Measurements from ENCODE around the gene TFCP2.

The TFCP2 gene

DNA sequence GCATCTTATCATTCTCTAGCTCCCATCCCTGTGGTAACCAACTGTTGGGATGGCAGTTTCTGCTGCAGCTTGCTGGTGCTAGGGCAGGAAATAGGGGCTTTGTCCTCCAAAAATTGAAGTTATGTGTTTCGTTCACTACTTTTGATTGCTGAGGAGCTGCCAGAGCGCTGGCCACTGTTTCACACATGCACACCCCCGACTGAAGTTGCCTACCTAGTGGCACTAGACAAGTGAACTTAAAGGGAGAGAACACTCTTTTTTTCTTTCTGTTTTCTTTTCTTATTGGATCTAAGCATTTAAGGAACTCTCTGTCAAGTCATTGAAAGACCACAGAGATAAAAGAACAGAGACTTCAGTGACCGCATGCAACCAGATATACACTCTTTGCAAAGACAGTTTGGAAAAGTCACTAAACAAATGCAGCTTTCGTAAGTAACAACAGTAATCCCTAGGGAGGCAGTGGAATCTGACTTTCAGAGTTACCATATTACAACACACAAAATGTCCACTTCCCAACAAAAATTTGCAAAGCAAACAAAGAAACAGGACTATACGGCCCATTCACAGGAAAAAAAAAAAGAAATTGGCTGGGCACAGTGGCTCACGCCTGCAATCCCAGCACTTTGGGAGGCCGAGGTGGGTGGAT, 12.0 kb downstream of the TFCP2 start:
- DNase-seq (ENCODE audit: low read depth, low spot score) = no peak

DNA sequence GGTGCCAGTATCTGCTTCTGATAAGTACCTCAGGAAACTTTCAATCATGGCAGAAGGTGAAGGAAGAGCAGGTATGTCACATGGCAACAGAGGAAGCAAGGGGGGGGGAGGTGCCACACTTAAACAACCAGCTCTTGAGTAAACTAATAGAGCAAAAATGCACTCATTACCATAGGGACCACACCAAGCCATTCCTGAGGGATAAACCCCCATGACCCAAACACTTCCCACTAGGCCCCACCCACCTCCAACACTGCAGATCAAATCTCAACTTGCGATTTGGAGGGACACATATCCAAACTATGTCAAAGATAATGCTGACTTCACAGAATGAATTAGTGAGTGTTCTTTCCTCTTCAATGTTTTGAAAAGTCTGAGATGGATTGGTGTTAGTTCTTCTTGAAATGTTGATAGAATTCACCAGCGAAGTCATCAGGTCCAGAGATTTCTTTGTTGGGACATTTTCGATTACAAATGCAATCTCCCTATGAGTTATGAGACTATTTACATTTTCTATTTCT, 16.6 kb downstream of the TFCP2 start:
- no peak overlapping the region for H3K27ac ChIP-seq
- DNase-seq (ENCODE audit: low read depth, low spot score) = no peak

More for the DNA sequence above, 12.0 kb downstream of the TFCP2 start:
- no peak overlapping the region for H3K27ac ChIP-seq

DNA sequence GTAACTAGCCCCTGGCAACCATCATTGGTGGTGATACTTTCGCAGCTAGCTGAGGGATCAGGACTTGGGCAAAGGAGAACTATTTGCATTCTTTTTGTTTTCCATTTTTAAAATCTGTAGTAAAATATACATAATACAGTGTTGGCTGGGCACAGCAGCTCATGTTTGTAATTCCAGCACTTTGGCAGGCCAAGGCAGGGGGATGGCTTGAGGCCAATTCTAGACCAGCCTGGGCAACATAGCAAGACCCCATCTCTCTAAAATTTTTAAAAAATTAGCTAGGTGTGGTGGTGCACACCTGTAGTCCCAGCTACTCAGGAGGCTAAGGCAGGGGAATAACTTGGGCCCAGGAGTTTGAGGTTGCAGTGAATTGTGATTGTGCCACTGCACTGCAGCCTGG, 20.0 kb downstream of the TFCP2 start:
- H3K27ac ChIP-seq = no peak overlapping the region
- DNase-seq (ENCODE audit: low read depth, low spot score) = no peak

DNA sequence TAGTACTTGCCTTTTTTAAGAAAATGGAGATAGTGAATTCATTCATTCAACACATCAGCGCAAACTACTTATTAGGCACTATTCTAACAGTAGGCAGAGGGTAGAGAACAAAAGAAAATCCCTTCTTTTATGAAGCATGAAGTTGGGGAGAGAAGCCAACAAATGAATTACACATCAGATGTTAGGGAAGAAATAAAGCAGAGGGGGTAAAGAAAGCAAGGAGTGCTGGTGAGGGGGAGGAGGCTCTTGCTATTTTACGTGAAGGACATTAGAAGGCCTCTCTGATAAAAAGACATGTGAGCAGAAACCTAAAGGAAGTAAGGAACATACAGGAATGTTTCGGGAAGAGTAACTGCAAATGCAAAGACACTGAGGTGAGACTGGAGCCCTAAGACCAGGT, 22.2 kb downstream of the TFCP2 start:
- no peak for DNase-seq (ENCODE audit: low read depth, low spot score)
- no peak overlapping the region for H3K27ac ChIP-seq

DNA sequence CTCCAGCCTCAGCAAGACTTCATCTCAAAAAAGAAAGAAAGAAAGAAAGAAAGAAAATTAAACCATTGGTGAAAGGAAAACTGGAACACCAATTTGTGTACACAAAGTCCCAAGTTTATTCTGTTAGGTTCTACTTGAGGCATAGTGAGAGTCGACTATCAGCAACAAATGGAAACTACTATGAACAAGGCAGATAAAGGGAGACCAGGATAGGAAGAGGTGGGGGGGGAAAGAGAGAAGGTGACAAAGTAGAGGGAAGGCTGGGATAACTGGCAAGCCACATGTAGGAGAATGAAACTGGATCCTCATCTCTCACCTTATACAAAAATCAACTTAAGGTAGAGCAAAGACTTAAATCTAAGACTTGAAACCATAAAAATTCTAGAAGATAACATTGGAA, 25.6 kb downstream of the TFCP2 start:
- H3K27ac ChIP-seq = no peak overlapping the region
- DNase-seq (ENCODE audit: low read depth, low spot score) = no peak

DNA sequence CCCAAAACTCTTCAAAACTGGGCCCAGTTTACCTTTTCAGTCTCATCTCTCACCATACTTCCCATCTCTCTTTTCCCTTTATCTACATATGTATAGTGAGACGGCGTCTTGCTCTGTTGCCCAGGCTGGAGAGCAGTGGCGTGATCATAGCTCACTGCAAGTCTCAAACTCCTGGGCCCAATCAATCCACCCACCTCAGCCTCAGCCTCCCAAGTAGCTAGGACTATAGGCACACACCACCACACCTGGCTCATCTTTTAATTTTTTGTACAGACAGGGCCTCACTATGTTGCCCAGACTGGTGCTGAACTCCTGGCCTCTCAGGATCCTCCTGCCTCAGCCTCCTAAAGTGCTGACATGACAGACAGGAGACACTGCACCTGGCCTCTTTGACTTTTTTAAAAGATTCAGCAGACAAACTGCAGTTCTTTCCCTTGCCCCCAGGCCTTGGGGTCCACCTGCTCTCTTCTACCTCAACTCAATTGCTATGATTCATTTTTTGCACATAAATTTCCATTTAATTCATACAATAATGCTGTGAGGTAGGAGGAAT, 33.6 kb downstream of the TFCP2 start:
- no peak overlapping the region for H3K27ac ChIP-seq
- no peak for DNase-seq (ENCODE audit: low read depth, low spot score)

DNA sequence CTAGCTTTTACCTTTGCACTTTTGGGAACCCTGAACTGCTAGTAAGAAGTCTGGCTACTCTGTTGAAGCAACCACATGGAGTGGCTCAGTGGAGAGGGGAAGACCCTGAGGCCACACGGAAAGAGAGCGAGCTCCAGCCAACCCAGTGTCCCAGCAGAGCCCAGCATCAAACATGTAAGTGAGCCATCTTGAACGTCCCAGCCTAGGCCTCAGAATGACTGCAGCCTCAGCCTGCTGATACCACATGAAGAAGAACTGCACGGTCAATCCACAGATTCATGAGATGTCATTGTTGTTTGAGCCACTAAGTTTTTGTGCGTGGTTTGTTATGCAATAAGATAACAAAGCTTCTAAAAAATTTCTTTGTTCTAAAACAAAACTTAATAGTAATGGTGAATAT, 40.2 kb downstream of the TFCP2 start:
- no peak for DNase-seq (ENCODE audit: low read depth, low spot score)
- peak overlapping the region; percentile 16 for H3K27ac ChIP-seq

DNA sequence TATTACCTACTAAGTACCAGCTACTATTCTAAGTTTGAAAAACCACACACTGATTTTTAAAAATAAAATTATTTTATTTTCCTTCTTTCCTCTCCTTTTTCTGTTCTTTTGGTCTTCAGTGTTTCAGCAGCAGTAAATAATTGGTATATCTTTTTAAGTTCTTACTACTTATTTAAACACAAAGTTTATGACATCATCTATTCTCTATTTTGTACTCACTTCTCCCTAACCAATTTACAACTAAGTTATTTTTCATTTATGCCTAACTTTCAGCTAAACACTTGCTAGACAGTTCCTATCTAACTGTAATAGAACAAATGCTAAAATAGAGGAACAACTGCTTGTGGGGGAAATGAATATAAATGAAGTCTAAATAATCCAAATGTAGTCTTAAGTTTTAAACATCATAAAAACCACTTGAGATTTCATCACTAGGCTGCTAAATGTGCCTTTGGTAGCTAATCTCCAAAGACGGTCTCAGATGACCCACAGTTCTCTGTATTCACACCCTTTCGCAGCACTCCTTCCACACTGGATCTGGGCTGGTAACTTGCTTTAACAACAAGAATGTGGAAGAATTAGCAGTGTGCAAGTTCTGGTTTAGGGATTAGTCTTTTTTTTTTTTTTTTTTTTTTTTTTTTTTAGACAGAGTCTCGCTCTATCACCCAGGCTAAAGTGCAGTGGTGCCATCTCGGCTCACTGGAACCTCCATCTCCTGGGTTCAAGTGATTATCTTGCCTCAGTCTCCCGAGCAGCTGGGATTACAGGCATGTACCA, 41.0 kb downstream of the TFCP2 start:
- DNase-seq (ENCODE audit: low read depth, low spot score) = no peak
- H3K27ac ChIP-seq = no peak overlapping the region

DNA sequence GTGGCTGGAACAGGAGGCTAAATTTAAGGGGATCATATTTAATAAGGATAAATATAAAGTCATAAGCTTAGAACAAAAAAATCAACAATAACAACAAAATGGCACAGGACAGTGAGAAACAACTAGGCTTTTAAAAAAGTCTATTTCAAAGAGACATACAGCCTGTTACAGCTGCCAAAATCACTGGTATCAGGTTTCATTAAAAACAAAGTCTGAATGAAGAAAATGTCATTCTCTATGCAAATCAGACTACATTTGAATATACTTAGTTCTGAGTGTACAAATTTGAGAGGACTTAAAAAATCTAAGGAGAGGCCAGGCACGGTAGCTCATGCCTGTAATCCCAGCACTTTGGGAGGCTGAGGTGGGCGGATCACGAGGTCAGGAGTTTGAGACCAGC, 44.0 kb downstream of the TFCP2 start:
- no peak for DNase-seq (ENCODE audit: low read depth, low spot score)
- H3K27ac ChIP-seq = no peak overlapping the region

DNA sequence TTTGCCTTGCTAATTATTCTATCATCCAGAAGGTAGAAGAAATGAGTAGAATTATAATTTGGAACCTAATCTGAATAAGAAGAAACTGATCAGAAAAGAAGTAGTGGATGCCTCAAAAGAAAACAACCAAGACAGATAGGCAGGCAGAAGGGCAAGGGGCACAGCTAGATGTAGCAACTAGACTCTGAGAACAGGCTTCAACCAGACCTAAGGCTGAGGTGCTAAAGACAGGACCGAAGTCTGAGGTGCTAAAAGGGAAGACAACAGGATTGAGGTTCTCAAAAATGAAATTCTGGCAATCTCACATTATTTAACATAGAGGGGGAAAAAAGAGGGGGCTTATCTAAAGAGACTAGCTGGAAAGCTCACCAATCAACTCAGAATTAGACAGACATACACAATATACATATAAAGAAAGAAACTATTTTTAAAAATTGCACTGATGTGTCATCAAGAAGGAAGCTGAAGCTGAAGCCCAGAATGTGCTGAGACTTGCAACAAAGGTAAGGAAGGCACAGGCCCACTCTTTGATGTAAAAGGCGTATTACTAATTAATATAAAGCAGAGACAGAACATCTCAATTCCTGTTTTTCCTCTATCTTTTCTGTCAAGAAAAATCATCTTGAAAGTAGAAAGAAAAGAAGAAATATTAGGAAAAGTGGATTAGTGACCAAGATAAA, 45.7 kb downstream of the TFCP2 start:
- DNase-seq (ENCODE audit: low read depth, low spot score) = peak; percentile 31

DNA sequence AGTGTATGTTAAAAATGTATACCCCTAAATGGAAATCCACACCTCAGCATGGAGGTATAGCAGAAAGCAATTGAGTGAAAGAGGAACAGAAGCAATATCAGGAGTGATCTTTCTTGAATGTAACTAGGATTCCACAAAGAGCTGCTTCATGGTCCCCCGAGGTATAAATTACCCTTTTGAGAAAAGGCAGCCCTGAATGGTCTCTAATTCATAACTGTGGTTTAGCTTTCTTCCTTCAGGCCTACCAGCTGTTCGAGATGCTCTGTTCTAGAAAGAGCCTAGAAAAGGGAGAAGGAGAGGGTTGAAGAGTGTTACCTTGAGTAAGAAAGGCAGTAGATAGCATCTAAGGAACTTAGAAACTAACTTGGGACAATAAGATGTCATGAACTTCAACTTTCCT, 46.6 kb downstream of the TFCP2 start:
- H3K27ac ChIP-seq = peak overlapping the region; percentile 83
- no peak for DNase-seq (ENCODE audit: low read depth, low spot score)

More for the DNA sequence above, 45.7 kb downstream of the TFCP2 start:
- peak overlapping the region; percentile 83 for H3K27ac ChIP-seq

DNA sequence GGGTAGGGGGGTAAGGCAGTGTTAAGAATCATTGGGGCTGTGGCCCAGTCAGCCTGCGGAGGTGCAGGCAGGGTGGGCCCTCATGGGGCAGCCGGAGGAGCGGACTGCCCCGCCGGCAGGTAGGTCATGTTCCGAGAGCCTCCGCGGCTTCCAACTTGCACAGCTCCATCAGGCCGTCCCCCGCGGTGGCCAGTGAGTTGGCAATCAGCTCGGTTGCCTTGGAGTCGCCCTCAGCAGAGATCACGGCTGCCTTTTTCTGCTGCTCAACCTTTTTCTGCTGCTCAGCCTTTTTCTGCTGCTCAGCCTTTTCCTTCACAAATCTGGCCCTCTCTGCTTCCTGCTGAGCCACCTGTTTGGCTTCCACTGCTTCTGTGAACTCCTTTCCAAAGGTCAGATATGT, 48.4 kb downstream of the TFCP2 start:
- DNase-seq (ENCODE audit: low read depth, low spot score) = no peak
- no peak overlapping the region for H3K27ac ChIP-seq

DNA sequence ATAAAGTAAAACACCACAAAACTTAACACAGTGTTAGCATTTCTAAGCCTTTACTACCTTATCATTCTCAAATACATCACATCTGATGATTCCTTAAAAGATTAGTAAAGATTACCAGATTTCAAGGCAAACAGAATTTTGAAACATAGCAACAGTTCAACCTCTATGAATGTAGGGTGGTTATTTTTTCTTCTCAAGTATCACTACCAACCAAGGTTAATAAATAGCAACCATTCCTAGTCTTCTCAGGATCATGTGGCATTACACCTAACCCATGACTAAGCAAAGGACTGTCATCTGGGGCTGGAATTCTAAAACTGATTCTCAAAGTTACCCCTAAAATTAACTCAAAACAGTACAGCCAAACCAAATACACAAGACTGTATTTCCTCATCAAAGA, 50.1 kb downstream of the TFCP2 start:
- DNase-seq (ENCODE audit: low read depth, low spot score) = no peak

DNA sequence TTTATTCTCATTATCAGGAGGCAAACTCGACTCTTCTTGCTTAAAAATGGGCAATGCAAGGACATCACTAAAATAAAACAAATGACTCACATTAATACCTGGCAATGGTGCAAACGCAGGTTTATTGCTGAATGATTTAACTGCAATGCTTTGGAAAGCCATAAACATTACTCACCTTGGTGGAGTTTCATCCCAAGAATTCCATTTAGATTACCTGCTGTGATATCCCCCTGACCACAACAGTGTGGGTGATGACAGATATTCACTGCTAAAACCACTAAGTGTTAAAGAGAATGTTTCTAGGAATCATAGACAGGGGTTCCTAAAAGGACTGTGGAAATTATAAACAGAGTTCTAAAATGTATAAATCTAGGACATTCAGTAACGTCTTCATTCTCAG, 54.2 kb downstream of the TFCP2 start:
- DNase-seq (ENCODE audit: low read depth, low spot score) = peak; percentile 87

More for the DNA sequence above, 50.1 kb downstream of the TFCP2 start:
- no peak overlapping the region for H3K27ac ChIP-seq

DNA sequence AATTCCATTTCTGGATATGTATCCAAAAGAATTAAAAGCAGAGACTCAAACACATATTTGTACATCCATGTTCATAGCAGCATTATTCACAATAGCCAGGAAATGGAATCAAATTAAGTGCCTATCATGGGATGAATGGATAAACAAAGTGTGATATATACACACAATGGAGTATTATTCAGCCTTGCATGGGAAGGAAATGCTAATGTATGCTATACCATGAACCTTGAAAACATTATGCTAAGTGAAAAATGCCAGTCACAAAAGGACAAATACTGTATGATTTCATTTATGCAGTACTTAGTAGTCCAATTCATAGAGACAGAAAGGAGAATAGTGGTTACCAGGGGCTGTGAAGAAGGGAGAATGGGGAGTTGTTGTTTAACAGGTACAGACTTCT, 57.4 kb downstream of the TFCP2 start:
- H3K27ac ChIP-seq = no peak overlapping the region
- DNase-seq (ENCODE audit: low read depth, low spot score) = no peak

More for the DNA sequence above, 54.2 kb downstream of the TFCP2 start:
- peak overlapping the region; percentile 73 for H3K27ac ChIP-seq

DNA sequence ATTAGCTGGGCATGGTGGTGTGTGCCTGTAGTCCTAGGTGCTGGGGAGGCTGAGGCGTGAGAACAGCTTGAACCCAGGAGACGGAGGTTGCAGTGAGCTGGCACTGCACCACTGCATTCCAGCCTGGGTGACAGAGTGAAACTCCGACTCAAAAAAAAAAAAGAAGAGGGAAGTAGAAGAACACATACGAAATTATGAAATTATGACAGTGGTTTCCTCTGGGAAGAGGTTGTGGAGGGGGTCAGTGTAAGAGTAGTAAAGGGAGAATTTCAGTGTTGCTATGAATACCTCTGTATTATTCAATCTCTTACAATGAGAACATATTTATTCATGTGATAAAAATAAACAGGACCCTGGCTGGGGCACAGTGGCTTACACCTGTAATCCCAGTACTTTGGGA, 64.8 kb downstream of the TFCP2 start:
- DNase-seq (ENCODE audit: low read depth, low spot score) = no peak
- H3K27ac ChIP-seq = no peak overlapping the region

DNA sequence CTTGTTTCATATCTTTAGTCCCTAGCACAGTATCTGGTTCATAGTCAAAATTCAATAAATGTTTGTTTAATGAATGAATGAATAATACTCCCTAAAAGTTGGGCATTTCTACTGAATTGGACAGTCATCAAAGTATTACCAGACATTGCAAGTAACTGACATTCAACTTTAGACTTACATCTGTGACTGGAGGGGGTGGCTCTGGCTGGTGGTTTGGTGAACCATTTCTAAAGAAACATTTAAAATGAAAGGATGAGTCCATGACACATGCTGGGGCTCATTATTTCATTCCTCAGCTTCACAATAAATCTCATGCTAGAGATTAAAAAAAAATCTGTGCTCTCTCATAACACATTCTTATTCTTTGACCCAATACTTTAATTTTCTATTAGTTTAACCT, 69.0 kb downstream of the TFCP2 start:
- no peak overlapping the region for H3K27ac ChIP-seq
- DNase-seq (ENCODE audit: low read depth, low spot score) = no peak

DNA sequence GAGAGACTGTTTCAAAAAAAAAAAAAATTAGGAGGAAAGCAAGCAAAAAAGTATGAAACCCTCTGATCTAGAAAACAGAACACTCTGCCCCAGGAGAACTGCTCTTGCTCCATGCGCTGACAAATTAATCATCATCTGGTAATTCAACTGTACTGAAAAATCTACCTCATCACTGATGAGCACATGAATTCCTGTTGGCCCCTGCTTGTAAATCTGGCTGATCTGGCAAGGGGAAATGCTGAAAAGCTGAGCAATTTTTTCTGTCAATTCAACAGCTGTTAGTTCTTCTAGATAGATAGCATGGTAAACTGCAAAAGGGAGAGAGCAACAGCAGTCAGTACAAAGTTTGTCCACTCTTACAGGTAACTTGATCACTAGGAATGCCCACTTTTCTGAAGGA, 74.3 kb downstream of the TFCP2 start:
- no peak overlapping the region for H3K27ac ChIP-seq
- no peak for DNase-seq (ENCODE audit: low read depth, low spot score)

DNA sequence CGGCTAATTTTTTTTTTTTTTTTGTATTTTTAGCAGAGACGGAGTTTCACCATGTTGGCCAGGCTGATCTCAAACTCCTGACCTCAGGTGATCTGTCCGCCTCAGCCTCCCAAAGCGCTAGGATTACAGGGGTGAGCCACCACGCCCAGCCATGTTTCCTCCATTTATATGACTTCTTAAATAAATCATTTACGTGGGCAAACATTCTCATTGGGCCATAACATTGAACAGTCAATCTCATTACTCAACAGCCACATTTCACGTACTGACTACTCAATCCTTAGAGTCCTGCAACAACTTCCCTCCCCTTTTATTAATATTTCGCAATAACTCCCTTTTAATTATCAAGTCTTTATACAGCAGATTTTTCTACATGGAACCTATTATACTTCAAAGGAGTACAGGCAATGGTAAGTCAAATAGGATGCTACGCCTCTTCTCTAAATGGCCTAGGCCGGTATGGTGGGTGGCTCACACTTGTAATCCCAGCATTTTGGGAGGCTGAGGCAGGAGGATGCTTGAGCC, 82.2 kb downstream of the TFCP2 start:
- no peak overlapping the region for H3K27ac ChIP-seq
- DNase-seq (ENCODE audit: low read depth, low spot score) = no peak

DNA sequence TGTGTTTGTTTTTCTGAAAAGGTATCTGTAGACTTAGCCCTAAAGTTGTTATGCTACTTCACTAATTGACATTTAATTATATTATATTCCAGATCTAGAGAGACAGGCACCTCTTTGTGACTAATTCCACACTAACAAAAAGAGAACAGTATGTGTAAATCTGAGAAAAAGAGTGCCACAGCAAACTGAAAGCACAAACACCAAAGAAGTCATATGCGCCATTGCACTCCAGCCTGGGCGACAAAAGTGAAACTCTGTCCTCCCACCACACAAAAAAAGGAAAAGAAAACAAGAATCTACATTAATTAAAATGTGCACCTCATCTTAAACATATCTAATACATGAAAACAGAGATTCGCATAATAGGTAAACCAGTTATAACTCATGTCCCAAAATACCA, 85.1 kb downstream of the TFCP2 start:
- DNase-seq (ENCODE audit: low read depth, low spot score) = no peak
- no peak overlapping the region for H3K27ac ChIP-seq

DNA sequence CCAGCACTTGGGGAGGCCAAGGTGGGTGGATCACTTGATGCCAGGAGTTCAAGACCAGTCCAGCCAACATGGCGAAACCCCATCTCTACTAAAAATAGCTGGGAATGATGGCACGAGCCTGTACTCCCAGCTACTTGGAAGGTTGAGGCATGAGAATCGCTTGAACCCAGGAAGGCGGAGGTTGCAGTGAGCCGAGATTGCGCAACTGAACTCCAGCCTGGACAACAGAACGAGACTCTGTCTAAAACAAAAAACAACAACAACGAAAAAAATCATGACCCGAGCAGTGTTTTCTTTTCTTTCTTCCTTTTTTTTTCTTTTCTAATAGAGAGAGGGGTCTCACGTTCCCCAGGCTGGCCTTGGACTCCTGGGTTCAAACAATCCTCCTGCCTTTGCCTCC, 86.0 kb downstream of the TFCP2 start:
- DNase-seq (ENCODE audit: low read depth, low spot score) = no peak
- no peak overlapping the region for H3K27ac ChIP-seq

All from epithelial cell of prostate (primary cell).